Right renal cortex interstitium (tissue), 3 donors: ENCODE measurements around the gene GRAMD1A. TPM values are rescaled to one million over a fixed set of nuclear protein-coding genes. Genes with fewer than 3 reads are reported as not detected.
"Not testable (repeated sequence)": the region's sequence is repeated elsewhere in the genome, so short reads cannot be mapped to it uniquely, and the experiment has no call there.

Source experiments
- DNase-seq, 3 donors: peaks; one replicate each; pipeline ENCODE4 v3.0.0-alpha.2; 2013; ENCODE audit warnings: low read depth in 3 of 3, low spot score in 2 of 3
- polyA plus RNA-seq, 3 donors: library from polyadenylated mRNA; unstranded; fragments of 120-200 nt; gene quantifications; one replicate each; pipeline ENCODE4 v1.2.1, GENCODE V29; 2013; ENCODE audit not compliant: insufficient read length in 3 of 3

GRAMD1A gene
- polyA plus RNA-seq, 3 donors, result 38.3 to 51.2 (median 46.1) TPM

- DNase-seq, result no peak
Observed at GRCh38 chr19:35015954-35016351, 15.8 kb downstream of the GRAMD1A start.

DNA sequence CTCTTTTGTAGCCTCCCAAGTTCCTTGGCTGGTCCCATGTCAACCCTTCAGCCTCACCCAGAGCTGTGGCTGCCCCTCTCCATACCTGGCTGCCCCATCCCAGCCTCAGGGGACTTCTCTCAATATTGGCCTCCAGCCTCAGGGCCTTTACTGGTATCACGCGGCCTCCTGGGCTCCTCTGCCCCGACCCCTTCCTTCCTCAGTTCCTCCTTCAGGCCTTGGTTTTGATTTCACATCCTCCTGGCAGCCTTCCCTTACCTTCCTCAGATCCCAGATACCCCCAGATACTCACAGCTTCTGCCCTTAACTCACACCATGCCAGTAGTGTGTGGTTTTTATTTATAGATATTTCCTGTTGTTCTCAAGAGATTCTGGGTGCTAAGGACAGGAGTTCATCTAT, 17.4 kb downstream of the GRAMD1A start:
- DNase-seq, result no peak

DNA sequence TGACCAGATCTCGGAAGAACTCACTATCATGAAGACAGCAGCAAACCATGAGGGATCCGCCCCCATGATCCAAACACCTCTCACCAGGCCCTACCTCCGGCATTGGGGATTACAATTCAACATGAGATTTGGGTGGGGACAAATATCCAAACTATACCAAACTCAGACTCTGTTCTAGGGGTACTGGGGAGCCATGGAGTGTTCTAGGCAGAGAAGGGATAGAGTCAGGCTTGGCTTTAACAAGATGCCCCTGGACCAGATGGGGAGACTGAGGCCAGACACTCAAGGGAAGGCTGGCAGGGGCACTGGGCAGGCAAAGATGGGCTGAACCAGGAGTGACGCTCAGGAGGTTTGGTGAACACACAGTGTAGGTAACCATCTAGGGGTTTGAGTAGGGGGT, 18.3 kb downstream of the GRAMD1A start:
- DNase-seq, result no peak

- DNase-seq, result no peak
Observed at GRCh38 chr19:35019144-35019543, 19.0 kb downstream of the GRAMD1A start.

- DNase-seq, result no peak
Observed at GRCh38 chr19:35021016-35021415, 20.9 kb downstream of the GRAMD1A start.

DNA sequence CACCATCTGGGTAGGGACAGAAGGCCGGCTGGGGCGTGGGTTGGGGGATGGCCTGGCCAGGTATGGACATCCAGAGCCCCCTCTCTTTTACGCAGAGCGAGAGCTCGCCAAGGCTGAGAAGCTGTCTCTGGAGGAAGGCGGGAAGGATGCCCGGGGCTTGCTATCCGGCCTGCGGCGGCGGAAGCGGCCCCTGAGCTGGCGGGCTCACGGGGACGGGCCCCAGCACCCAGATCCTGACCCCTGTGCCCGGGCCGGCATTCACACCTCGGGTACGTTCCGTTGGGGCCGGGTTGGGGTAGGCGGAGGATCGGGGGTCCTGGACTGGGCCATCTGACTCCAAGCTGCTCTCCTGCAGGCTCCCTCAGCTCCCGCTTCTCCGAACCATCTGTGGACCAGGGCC, 21.5 kb downstream of the GRAMD1A start:
- DNase-seq, result no peak

- no peak for DNase-seq
Observed at GRCh38 chr19:35022460-35022859, 22.3 kb downstream of the GRAMD1A start.

DNA sequence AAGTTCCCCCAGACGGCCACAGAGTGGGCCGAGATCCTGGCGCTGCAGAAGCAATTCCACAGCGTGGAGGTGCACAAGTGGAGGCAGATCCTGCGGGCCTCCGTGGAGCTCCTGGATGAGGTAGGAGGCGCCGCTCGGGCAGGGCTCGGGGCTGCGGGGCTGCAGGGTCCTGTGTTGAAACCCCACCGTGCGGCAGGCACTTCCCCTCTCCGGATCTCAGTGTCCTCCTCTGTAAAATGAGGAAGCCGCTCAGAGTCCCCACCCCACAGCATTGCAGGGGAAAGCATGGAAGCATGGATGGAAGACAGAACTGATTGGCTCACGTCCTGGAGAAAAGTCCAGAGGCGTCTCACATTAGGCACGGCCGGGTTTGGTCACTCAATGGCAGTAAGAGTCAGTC, 23.3 kb downstream of the GRAMD1A start:
- no peak for DNase-seq

DNA sequence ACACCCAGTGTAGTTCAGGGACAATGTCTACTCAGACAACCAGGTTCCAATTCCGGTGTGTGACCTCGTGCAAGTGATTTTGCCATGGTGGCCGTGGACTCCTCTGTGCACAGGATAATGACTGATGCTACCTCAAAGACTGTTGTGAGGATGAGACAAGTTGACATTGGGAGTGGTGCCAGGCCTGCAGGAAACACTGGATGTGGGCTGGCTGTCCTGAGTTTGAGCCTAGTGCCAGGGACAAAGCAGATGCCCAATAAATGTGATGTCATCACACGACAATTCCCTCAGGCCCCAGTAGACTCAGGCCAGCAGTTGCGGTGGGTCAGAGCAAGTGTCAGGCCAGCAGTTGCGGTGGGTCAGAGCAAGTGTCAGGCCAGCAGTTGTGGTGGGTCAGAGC, 24.0 kb downstream of the GRAMD1A start:
- no peak for DNase-seq

DNA sequence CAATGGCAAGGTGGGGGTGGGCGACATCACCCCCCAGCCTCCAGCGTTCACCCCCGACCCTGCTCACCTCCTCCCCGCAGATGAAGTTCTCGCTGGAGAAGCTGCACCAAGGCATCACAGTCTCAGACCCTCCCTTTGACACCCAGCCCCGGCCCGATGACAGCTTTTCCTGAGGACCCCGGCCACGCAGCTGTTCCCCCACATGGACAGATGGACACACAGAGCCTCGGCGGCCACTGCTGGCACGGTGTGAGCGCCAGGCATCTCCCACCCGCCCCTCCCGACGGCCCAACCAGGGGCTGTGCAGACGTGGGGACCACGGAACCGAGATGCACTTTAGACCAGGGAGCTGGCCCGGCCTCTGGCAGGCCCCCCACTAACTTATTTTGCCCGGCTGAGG, 25.8 kb downstream of the GRAMD1A start:
- DNase-seq, result no peak

- DNase-seq, result no peak
Observed at GRCh38 chr19:35026418-35026817, 26.3 kb downstream of the GRAMD1A start.

GRCh38 chr19:35027009-35027408, 26.9 kb downstream of the GRAMD1A start:
- DNase-seq, result no peak

- DNase-seq, result no peak
Observed at GRCh38 chr19:35027851-35028599, 27.9 kb downstream of the GRAMD1A start.

GRCh38 chr19:35028600-35028885, 28.4 kb downstream of the GRAMD1A start:
- not testable (repeated sequence) for DNase-seq

GRCh38 chr19:35029275-35029736, 29.2 kb downstream of the GRAMD1A start:
- DNase-seq, result not testable (repeated sequence)

DNA sequence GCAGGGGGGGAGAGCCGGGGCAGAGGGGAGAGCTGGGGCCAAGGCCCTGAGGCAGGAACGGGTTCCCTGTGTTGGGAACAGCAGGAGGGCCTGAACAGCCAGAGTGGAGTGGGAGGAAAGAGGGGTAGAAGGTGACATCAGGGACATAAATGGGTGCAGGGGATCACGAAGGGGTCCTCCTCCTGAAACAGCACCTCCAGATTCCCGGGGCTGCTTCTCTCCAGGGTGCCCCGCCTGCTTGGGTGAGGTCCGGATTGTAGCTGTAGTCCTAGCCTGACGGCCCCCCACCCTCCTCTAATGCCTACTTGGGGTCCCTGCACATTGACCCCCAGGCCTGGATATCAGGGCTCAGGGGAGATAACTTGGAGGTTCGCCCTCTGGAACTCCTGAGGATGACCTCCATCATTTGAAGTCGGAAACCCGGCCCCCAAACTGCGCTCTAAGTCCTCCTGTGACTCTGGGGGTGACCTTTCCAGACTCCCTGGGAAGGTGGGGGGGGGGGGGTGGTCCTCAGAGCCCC, 29.7 kb downstream of the GRAMD1A start:
- no peak for DNase-seq

DNA sequence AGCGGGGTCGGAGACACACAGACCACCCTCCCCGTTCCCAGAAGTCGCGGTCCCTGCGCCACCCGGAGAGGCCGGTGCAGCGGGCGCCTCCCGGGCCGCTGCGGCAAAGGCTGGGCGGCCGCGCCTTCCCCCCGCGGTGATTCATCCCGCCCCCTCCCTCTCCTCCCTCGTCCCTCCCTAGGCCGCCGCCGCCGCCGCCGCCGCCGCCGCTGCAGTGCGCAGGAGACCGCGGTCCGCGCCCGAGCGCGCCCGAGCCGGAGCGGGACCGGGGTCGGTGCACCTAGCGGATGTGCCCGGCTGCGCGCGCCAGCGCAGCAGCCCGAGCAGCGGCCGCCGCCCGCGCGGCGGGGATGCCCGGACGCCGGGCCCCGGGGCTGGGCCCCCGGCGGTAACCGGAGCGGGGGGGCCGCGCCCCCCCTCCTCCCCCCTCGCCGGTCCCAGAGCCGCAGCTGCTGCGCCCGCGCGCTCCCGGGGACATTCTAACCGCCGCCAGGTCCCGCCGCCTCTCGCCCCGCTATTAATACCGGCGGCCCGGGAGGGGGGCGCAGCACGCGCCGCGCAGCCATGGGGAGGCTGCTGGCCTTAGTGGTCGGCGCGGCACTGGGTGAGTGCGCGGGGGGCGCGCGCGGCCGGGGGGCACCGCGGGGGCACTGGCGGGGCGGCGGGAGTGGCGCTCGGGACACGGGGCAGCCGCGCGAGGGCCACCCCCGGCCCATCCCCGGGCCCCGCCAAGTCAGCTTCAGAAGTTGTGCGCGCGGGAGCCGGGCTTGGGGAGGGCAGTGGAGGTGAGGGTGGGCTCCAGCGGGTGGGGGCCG, 30.3 kb downstream of the GRAMD1A start, which contains the start of gene SCN1B:
SCN1B (plus strand) TSS at position 214 of the 815 bp plus-strand sequence; CDS start at position 565, 351 bp downstream.
- DNase-seq, result no peak

- no peak for DNase-seq
Observed at GRCh38 chr19:35031072-35031881, 31.2 kb downstream of the GRAMD1A start.

GRCh38 chr19:35032356-35032865, 32.3 kb downstream of the GRAMD1A start:
- no peak for DNase-seq

GRCh38 chr19:35033067-35034004, 33.2 kb downstream of the GRAMD1A start:
- no peak for DNase-seq
